Measurements from ENCODE around the gene SLC9A3.

- no peak for TF ChIP-seq POLR2AphosphoS5 (IDR thresholded peaks at IDR 0.05; ENCODE audit: low read depth, low read length)
- TF ChIP-seq POLR2A (IDR thresholded peaks at IDR 0.05; ENCODE audit: low read depth, low read length) = no peak
- TF ChIP-seq PAX5 (IDR thresholded peaks at IDR 0.05; ENCODE audit: insufficient read depth, low read length, severe bottlenecking) = no peak
These were observed 8.4 kb upstream of the SLC9A3 start for GRCh38 chr5:532521-533242.
